ENCODE measurements around the gene SLC39A11. TPM values are rescaled to one million over a fixed set of nuclear protein-coding genes. Genes with fewer than 3 reads are reported as not detected.

Gene SLC39A11
- polyA plus RNA-seq, 1 of the 3 experiments (the other 2 are of a cell fraction): 23.5 TPM

GRCh38 chr17:72997559-72997958 is 94.9 kb downstream of the SLC39A11 start:
- Histone ChIP-seq H3K4me2 (peak overlapping the region; percentile 14), H3K79me2 (ENCODE audit: insufficient read depth) (no peaks in the 10 kb centered on the region), H3K4me3 (ENCODE audit: low read depth in 2 of 2, low read length in 1 of 2) (no peak overlapping the region), H4K20me1 (ENCODE audit: insufficient read depth) (no peaks in the 10 kb centered on the region), H3K27me3 (ENCODE audit: insufficient read depth) (no peaks in the 10 kb centered on the region), H3K9me3 (no peaks in the 10 kb centered on the region), H3K4me1 (ENCODE audit: control insufficient read depth in 1 of 2, insufficient read depth in 2 of 2, low read depth in 1 of 2, low read length in 1 of 2) (peaks cover 7 to 12% of the 10 kb centered on the region in 2 experiments; a peak in 3 of 4 replicates), H3K27ac (ENCODE audit: low read depth in 2 of 2, low read length in 1 of 2) (peak overlapping the region in 1 of 2 experiments; percentile 74; a peak in 2 of 4 replicates), H3K9ac (peak overlapping the region; percentile 20), H3K9me2 (no peaks in the 10 kb centered on the region), H3F3A (replicated peaks; ENCODE audit: insufficient read depth) (peaks cover 18% of the 10 kb centered on the region), H3K36me3 (replicated peaks in 1 of 2; ENCODE audit: control insufficient read depth in 1 of 2, insufficient read depth in 2 of 2, low read length in 1 of 2) (no peaks in the 10 kb centered on the region), H2AFZ (ENCODE audit: low read depth) (no peak overlapping the region)
- DNase-seq: no peak
- ChIA-PET POLR2A (no interaction called here), CTCF (interaction anchor here (1.1 to 2.3 kb wide), 2 partner anchors 159 to 192 kb away, joined by 3 to 6 read pairs; no protein-coding TSS in a partner anchor)
- WGBS (ENCODE audit: low lambda C conversion rate): 27% methylated on average over 6 of the region's 6 CpGs
- peak; percentile 95 for TF ChIP-seq TEAD4 (IDR thresholded peaks at IDR 0.05; ENCODE audit: borderline replicate concordance, insufficient read depth)
- peak; percentile 42 to 98; a peak in 3 of 4 replicates for TF ChIP-seq EP300 (IDR thresholded peaks at IDR 0.05; ENCODE audit: borderline replicate concordance in 1 of 2, low read depth in 1 of 2, low read length in 1 of 2)
- TF ChIP-seq, protein P1, sequence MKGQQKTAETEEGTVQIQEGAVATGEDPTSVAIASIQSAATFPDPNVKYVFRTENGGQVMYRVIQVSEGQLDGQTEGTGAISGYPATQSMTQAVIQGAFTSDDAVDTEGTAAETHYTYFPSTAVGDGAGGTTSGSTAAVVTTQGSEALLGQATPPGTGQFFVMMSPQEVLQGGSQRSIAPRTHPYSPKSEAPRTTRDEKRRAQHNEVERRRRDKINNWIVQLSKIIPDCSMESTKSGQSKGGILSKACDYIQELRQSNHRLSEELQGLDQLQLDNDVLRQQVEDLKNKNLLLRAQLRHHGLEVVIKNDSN (IDR thresholded peaks at IDR 0.05; ENCODE audit: borderline replicate concordance, low read depth): no peak
- TF ChIP-seq ZBTB33 (IDR thresholded peaks at IDR 0.05; ENCODE audit: borderline replicate concordance, low read depth): 0 out of 2 replicates have a peak, but pooled peaks have one; percentile 45
- TF ChIP-seq, protein P2, sequence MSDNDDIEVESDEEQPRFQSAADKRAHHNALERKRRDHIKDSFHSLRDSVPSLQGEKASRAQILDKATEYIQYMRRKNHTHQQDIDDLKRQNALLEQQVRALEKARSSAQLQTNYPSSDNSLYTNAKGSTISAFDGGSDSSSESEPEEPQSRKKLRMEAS (IDR thresholded peaks at IDR 0.05; ENCODE audit: low read depth): peak; percentile 83; the same call in 1 of the 2 replicates
- TF ChIP-seq TCF12 (IDR thresholded peaks at IDR 0.05): peak; percentile 94
- TF ChIP-seq, protein P3, sequence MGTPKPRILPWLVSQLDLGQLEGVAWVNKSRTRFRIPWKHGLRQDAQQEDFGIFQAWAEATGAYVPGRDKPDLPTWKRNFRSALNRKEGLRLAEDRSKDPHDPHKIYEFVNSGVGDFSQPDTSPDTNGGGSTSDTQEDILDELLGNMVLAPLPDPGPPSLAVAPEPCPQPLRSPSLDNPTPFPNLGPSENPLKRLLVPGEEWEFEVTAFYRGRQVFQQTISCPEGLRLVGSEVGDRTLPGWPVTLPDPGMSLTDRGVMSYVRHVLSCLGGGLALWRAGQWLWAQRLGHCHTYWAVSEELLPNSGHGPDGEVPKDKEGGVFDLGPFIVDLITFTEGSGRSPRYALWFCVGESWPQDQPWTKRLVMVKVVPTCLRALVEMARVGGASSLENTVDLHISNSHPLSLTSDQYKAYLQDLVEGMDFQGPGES (IDR thresholded peaks at IDR 0.05; ENCODE audit: low read depth, low read length): no peak
- peak; percentile 80; the same call in 1 of the 2 replicates for TF ChIP-seq FOSL2 (IDR thresholded peaks at IDR 0.05; ENCODE audit: borderline replicate concordance, low read depth)
- no peak for TF ChIP-seq CTCF (IDR thresholded peaks at IDR 0.05)
- peak; percentile 97 for TF ChIP-seq JUND (IDR thresholded peaks at IDR 0.05)
- no peak for TF ChIP-seq GATA2 (CRISPR knock-in tag; IDR thresholded peaks at IDR 0.05)
- TF ChIP-seq GABPA (IDR thresholded peaks at IDR 0.05; ENCODE audit: low read depth): no peak
- no peak for TF ChIP-seq SMC3 (IDR thresholded peaks at IDR 0.05; ENCODE audit: low read depth, low read length)
- TF ChIP-seq USF2 (IDR thresholded peaks at IDR 0.05; ENCODE audit: borderline replicate concordance, low read depth, low read length): no peak
- TF ChIP-seq, protein P4, sequence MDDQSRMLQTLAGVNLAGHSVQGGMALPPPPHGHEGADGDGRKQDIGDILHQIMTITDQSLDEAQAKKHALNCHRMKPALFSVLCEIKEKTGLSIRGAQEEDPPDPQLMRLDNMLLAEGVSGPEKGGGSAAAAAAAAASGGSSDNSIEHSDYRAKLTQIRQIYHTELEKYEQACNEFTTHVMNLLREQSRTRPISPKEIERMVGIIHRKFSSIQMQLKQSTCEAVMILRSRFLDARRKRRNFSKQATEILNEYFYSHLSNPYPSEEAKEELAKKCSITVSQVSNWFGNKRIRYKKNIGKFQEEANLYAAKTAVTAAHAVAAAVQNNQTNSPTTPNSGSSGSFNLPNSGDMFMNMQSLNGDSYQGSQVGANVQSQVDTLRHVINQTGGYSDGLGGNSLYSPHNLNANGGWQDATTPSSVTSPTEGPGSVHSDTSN (IDR thresholded peaks at IDR 0.05): peak; percentile 98
- TF ChIP-seq RFX5 (IDR thresholded peaks at IDR 0.05; ENCODE audit: low read length): no peak
- peak; percentile 77 for TF ChIP-seq NFIC (IDR thresholded peaks at IDR 0.05; ENCODE audit: borderline replicate concordance)
- TF ChIP-seq FOXM1 (IDR thresholded peaks at IDR 0.05; ENCODE audit: low read depth): peak; percentile 98
- no peak for TF ChIP-seq MXI1 (IDR thresholded peaks at IDR 0.05; ENCODE audit: low read depth, low read length)
- TF ChIP-seq FOXJ3 (CRISPR knock-in tag; IDR thresholded peaks at IDR 0.05): no peak
- no peak for TF ChIP-seq CHD2 (IDR thresholded peaks at IDR 0.05; ENCODE audit: low read length, partially characterized antibody)
- TF ChIP-seq MEF2A (IDR thresholded peaks at IDR 0.05; ENCODE audit: borderline replicate concordance, low read depth): peak; percentile 83; the same call in 1 of the 2 replicates
- TF ChIP-seq ELF1 (IDR thresholded peaks at IDR 0.05): no peak; the same call in 1 of the 2 replicates
- TF ChIP-seq RXRA (IDR thresholded peaks at IDR 0.05; ENCODE audit: borderline replicate concordance, low read depth): 0 out of 2 replicates have a peak, but pooled peaks have one; percentile 66
- peak; percentile 43; the same call in 1 of the 2 replicates for TF ChIP-seq POLR2AphosphoS5 (IDR thresholded peaks at IDR 0.05; ENCODE audit: low read depth, low read length)
- no peak for TF ChIP-seq EZH2phosphoT487 (IDR thresholded peaks at IDR 0.05; ENCODE audit: borderline replicate concordance, low read depth)
- TF ChIP-seq RCOR1 (IDR thresholded peaks at IDR 0.05; ENCODE audit: low read length): no peak
